Measurements from ENCODE around the gene GRIA3.

The GRIA3 gene

GRCh38 chrX:123193101-123193500, 9.0 kb downstream of the GRIA3 start:
- DNase-seq = no peak

- DNase-seq = no peak
Observed at GRCh38 chrX:123199338-123199737, 15.3 kb downstream of the GRIA3 start.

GRCh38 chrX:123201720-123202119, 17.6 kb downstream of the GRIA3 start:
- peak in 1 of 56 donors; percentile 31 for DNase-seq

- no peak for DNase-seq
Observed at GRCh38 chrX:123202523-123202922, 18.4 kb downstream of the GRIA3 start.

- no peak for DNase-seq
Observed at GRCh38 chrX:123203772-123204171, 19.7 kb downstream of the GRIA3 start.

DNA sequence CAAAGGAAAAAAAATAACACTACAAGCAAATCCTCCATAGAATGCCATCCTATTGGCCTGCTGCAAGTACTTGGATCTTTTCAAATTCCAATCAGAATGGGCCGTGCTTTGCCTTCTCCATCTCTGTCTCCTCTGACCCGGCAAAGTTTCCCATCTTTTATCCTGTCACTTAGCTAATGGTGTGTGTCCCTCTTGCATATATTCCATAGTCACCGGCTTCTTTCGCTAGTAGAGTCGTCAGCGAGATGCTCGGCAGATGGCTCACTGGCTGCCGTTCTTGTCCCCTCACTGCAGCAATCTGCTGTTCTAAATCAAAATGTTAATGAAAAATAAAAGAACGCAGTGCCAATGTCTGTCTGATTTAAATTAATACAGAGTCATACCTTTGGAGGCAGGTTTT, 22.1 kb downstream of the GRIA3 start:
- DNase-seq = peak in 1 of 56 donors; percentile 0

- no peak for DNase-seq
Observed at GRCh38 chrX:123210252-123210651, 26.2 kb downstream of the GRIA3 start.

DNA sequence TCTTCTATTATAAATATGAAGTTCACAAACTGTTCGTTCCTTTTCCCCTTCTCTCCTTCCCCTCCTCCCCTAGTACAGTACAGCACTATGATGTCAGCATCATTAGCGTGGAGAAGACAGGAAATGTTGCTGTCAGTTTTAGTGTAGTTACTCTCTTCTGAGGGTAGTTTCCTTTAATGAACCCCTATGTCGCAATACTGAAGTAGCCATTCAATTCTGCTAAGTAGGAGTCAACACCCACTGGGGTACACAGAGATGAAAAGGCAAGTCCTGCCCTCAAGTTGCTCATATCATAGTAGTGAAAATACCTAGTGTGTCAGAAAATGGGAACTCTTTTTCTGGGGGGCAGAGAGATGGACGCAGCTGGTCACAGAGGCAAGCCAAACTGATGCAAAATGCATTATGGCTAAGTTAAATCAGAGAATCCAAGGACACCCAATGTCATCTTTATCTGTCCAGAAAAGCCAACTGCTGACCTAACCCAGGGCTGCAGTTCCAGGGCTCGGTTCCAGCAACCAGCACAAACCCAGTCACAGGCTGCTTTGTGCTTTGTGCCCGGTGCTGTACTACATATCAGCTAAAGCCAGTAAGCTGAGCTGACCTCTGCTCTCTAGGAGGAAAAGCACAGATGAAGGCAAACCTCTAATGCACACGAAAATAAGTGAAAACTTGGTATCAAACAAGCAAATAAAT, 31.5 kb downstream of the GRIA3 start:
- DNase-seq = peak in 40 of 56 donors; percentile 0 to 59 (median 24)

- no peak for DNase-seq
Observed at GRCh38 chrX:123217077-123217476, 33.0 kb downstream of the GRIA3 start.

- no peak for DNase-seq
Observed at GRCh38 chrX:123217728-123218127, 33.6 kb downstream of the GRIA3 start.

GRCh38 chrX:123219916-123220315, 35.8 kb downstream of the GRIA3 start:
- peak in 6 of 56 donors; percentile 0 to 6 (median 2) for DNase-seq

GRCh38 chrX:123222920-123223319, 38.8 kb downstream of the GRIA3 start:
- peak in 5 of 56 donors; percentile 0 to 10 (median 2) for DNase-seq

- DNase-seq = no peak
Observed at GRCh38 chrX:123223409-123223808, 39.3 kb downstream of the GRIA3 start.

DNA sequence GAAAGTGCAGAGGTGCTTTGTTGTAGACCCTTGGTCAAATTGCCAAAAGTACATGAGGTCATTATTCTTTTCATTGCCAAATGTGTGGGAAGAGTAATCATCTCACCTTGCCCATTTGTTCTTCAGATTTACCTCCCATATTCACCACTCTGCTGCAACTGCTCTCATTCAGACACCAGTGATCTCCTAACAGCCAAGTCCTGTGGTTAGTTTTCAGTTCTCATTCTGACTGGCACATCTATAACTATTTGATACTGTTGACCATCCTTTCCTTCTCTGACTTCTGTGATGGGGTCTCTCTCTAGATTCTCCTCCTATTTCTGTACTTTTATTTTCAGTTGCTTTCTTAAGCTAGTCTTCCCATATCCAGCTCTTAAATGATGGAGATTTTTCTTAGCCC, 39.8 kb downstream of the GRIA3 start:
- DNase-seq = no peak

DNA sequence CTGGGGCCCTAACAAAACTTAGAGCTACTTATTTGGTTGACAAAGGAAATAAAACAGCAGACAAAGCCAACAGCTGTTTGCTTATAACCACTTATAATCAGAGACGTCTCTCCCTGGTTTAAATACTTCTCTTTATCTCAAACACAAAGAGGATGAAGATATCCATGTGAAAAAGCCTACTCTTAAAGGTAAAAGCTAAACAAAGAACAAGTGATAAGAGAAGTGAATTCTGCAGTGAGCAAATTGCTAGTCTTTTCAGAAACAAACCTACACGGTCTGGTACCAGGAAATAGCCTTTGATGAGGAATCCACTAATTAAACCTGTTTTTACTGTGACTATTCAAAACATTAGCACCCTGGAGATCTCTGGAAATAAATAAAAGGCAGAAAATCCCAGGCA, 46.7 kb downstream of the GRIA3 start:
- DNase-seq = no peak

- DNase-seq = no peak
Observed at GRCh38 chrX:123236859-123237258, 52.8 kb downstream of the GRIA3 start.

DNA sequence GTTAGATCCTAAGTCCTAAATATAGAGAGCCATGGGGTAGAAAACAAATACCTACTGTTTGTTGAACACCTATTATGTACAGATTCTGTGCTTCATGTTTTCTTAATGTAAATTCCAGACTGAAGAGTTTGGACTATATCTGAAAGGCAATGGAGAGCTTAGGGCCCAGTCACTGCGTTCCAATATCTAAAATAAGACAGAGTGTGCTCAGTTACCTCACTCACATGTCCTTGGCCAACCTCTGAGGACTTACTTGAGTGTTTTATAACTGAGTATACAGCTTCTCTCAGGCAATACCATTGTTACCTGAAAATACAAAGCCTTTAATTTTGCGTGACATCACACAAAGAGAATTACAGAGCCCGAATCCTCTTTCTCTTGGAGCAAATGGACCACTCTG, 53.2 kb downstream of the GRIA3 start:
- DNase-seq = no peak

DNA sequence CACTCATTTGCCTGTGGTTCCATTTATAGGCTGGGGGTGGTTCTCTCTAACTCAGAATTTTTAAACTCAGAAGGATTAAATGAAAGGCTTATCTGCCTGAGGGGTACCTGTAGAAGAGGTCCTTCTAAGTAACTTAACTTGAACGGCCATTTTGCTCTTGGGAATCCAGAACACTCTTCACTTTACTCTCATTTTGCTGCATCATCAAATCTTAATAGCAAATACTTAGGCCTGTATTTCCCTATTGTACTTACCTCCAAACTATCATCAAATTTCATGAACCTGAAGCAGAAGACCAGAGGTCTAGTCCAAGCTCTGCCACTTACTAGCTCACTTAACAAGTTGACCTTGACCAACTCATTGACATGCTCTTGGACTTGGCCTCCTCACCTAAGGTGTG, 70.4 kb downstream of the GRIA3 start:
- DNase-seq = no peak

DNA sequence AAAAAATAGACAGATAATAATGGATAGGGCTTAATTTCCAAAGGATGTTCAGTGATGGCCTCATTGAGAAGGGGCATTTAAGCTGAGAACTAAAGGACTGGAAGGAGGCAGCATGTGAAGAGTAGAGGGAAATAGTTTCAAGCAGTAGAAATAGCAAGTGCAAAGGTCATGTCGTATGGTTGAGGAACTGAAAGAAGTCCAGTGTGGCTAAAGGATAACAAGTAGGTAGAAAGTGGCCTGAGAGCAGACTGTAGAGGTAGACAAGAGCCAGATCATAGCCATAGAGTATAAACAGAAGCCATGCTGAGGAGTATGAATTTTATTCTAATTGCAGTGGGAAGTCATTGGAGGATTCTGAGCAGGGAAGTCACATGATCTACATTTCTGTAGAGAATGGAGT, 72.3 kb downstream of the GRIA3 start:
- DNase-seq = no peak

DNA sequence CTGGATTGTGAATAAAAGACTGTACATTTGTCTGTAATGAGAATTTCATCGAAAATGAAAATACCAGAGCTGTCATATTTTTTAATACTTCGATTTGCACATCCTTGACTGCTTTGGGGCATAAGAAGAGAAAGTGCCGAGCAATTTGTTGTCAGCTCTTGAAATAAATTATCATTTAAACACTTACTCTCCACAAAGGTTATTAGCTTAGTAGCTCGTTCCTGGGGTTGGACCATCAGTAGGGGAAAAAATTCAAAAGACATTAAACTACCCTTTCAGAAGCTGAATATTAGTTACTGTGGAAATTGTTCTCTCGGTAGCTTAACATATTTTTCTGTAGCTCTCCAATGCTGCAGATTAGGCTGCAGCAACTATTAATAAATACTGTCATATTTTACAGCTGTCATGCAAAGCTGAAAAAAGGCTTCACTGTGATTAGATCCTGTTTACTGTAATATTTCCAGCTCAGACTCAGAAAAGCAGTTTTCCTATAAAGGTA, 76.9 kb downstream of the GRIA3 start:
- no peak for DNase-seq

DNA sequence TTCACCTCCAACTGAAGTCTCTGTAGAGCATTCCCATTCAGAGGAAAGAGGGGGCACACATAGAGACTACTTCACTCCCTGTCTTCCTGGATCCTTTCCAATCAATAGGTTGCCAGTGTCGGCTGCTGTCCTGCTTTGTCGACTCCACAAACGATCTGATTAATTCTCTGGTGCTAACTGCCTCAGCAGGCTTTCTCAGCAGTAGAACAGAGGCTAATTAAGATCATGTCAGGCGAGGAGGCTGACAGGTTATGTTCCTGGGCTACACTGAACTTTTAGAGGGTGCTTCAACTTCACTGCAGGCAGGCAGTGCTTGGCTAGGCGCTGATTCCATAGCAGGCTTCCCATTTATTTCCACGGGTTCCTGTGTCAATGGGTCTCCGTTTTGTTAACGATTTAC, 79.2 kb downstream of the GRIA3 start:
- DNase-seq = peak in 2 of 56 donors; percentile 1 to 2

GRCh38 chrX:123263747-123264146, 79.7 kb downstream of the GRIA3 start:
- no peak for DNase-seq

DNA sequence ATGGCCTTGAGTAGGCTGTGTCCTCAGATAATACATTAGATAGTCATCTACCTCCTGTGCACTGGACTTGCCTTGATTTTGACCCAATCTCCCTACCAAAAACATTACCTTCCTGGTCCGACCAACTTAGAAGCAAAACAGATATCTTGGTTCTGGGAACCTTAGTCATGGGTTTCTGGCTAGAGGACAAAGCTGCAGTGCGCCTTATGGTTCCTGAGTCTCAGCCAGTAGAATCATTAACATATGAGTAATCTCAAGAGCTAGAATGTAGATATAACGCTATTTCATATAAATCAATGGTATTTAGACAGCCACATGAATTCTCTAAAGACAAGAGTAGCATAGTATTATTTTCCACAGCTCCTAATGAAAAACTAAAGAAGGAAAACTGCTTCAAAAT, 83.1 kb downstream of the GRIA3 start:
- no peak for DNase-seq

DNA sequence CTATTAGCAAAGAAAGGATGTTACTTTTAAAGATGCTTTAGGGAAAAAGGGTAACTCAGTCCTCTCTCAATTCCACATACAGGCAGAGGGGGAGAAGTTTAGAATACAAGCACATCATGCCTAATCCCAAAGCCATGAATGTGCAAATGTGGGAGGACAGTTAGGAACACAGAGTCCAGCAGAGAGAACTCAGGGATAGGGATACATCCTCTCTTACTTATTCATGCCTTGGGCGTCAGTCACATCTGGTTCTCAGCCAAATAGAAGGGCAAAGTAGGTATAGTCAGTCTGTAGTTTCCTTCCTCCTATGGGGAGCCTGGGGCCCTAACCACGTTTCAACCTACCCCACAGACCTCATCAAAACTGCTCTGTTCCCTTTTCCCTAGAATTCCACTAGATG, 87.8 kb downstream of the GRIA3 start:
- no peak for DNase-seq

All from nucleus accumbens (tissue), 56 donors.